Globus pallidus (tissue), 1 donor: ENCODE measurements around the gene MAPT.

ENCODE experiments used
- DNase-seq: peaks from one replicate; pipeline ENCODE4 v3.0.0-alpha.2; 2015; ENCODE audit warnings: low spot score

MAPT gene

GRCh38 chr17:46029627-46030026, 135.3 kb downstream of the MAPT start:
- no peak for DNase-seq

GRCh38 chr17:46030752-46031151, 136.4 kb downstream of the MAPT start:
- no peak for DNase-seq

- no peak for DNase-seq
Observed at GRCh38 chr17:46031440-46031839, 137.1 kb downstream of the MAPT start.

- no peak for DNase-seq
Observed at GRCh38 chr17:46031920-46032319, 137.6 kb downstream of the MAPT start.

- DNase-seq, result no peak
Observed at GRCh38 chr17:46032909-46033308, 138.6 kb downstream of the MAPT start.

GRCh38 chr17:46033392-46033791, 139.0 kb downstream of the MAPT start:
- no peak for DNase-seq

GRCh38 chr17:46035112-46035818, 140.9 kb downstream of the MAPT start:
- DNase-seq, result no peak

GRCh38 chr17:46036491-46036890, 142.1 kb downstream of the MAPT start:
- DNase-seq, result no peak

- no peak for DNase-seq
Observed at GRCh38 chr17:46037722-46038255, 143.4 kb downstream of the MAPT start.

GRCh38 chr17:46038414-46038813, 144.1 kb downstream of the MAPT start:
- DNase-seq, result no peak

- DNase-seq, result no peak
Observed at GRCh38 chr17:46038937-46039336, 144.6 kb downstream of the MAPT start.

GRCh38 chr17:46039592-46040186, 145.3 kb downstream of the MAPT start:
- DNase-seq, result no peak

- DNase-seq, result no peak
Observed at GRCh38 chr17:46042246-46042645, 147.9 kb downstream of the MAPT start.

- DNase-seq, result peak; percentile 48
Observed at GRCh38 chr17:46042925-46043324, 148.6 kb downstream of the MAPT start.

- no peak for DNase-seq
Observed at GRCh38 chr17:46043606-46044005, 149.3 kb downstream of the MAPT start.

- DNase-seq, result peak; percentile 92
Observed at GRCh38 chr17:46044286-46044928, 150.1 kb downstream of the MAPT start.

GRCh38 chr17:46044989-46045388, 150.6 kb downstream of the MAPT start:
- no peak for DNase-seq

GRCh38 chr17:46045639-46046038, 151.3 kb downstream of the MAPT start:
- no peak for DNase-seq

- DNase-seq, result no peak
Observed at GRCh38 chr17:46046957-46047356, 152.6 kb downstream of the MAPT start.

- DNase-seq, result no peak
Observed at GRCh38 chr17:46047398-46047797, 153.0 kb downstream of the MAPT start.

- no peak for DNase-seq
Observed at GRCh38 chr17:46047856-46048255, 153.5 kb downstream of the MAPT start.

- no peak for DNase-seq
Observed at GRCh38 chr17:46049656-46050055, 155.3 kb downstream of the MAPT start.

GRCh38 chr17:46053911-46054534, 159.7 kb downstream of the MAPT start:
- no peak for DNase-seq
